Measurements from ENCODE around the gene CDK4. TPM values are rescaled to one million over a fixed set of nuclear protein-coding genes. Genes with fewer than 3 reads are reported as not detected.
A peak's percentile ranks its signal among the peaks of the same experiment; 100 is the strongest.
"Not testable (repeated sequence)": the region's sequence is repeated elsewhere in the genome, so short reads cannot be mapped to it uniquely, and the experiment has no call there.

CDK4 gene
- polyA plus RNA-seq, 6 donors from 2014 or later = 63.2 to 99.0 (median 67.8) TPM

- ATAC-seq (ENCODE audit: low read depth in 2 of 2) (no peak), DNase-seq (no peak)
- no peaks in the 10 kb centered on the region for H3K27me3 Mint-ChIP-seq
- no peak overlapping the region for H3K4me3 Mint-ChIP-seq
- H3K9me3 Mint-ChIP-seq = peaks cover 0 to 3% (median 0%) of the 10 kb centered on the region in 7 donors
- peaks cover 15 to 22% (median 18%) of the 10 kb centered on the region in 3 donors for H3K4me1 Mint-ChIP-seq
- H3K27ac Mint-ChIP-seq = peak overlapping the region in 1 of 6 donors; percentile 42
- H3K36me3 Mint-ChIP-seq = peaks cover 25 to 55% of the 10 kb centered on the region in 2 donors
Observed at GRCh38 chr12:57729321-57729844, 22.7 kb downstream of the CDK4 start.

- no peak overlapping the region for H3K4me3 Mint-ChIP-seq
- peaks cover 20 to 45% of the 10 kb centered on the region in 2 donors for H3K36me3 Mint-ChIP-seq
Observed at GRCh38 chr12:57727758-57728395, 24.2 kb downstream of the CDK4 start.

DNA sequence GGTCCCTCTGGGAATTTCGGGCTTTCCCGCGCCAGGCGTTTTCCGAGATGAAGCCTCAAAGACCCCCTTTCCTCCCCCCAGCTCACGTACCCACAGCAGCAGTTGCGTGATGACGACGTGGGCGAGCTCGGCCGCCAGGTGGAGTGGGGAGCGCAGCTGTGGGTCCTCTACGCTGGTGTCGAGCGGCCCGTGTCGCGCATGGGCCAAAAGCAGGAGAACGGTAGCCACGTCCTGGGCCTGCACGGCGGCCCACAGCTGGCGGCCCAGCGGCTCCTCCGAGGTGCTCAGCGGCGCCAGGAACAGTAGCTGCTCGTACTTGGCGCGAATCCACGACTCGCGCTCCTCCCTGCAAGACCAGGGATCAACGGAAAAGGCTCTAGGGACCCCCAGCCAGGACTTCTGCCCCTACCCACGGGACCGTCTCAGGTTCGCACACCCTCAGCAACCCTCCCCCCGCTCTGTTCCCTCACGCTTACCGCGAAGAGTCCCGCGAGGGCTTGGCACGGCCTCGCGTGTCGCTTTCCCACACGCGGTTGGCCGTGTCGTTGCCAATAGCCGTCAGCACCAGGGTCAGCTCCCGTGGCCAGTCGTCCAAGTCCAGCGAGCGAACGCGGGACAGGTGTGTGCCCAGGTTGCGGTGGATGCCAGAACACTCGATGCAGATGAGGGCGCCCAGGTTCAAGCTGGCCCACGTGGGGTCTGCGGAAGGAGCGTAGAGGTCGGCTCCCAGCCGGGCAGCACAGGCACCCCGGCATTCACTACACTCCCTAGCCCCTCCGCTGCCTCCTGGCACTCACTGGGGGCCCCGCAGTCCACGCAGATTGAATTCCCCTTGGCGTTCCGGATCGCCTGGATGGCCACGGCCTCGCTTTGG, 25.0 kb downstream of the CDK4 start:
- Mint-ChIP-seq H3K4me1 (peaks cover 22 to 29% (median 22%) of the 10 kb centered on the region in 3 donors), H3K9me3 (peaks cover 0 to 3% (median 0%) of the 10 kb centered on the region in 7 donors), H3K27me3 (no peaks in the 10 kb centered on the region), H3K27ac (no peak overlapping the region), H3K36me3 (peaks cover 17 to 38% of the 10 kb centered on the region in 2 donors), H3K4me3 (no peak overlapping the region)
- no peak for DNase-seq
- no peak for ATAC-seq (ENCODE audit: low read depth in 2 of 2)

More at GRCh38 chr12:57727758-57728395, 24.2 kb downstream of the CDK4 start:
- ATAC-seq (ENCODE audit: low read depth in 2 of 2) (no peak), DNase-seq (no peak)
- Mint-ChIP-seq H3K9me3 (peaks cover 0 to 3% (median 0%) of the 10 kb centered on the region in 7 donors), H3K27ac (peak overlapping the region in 1 of 6 donors; percentile 14), H3K27me3 (no peaks in the 10 kb centered on the region), H3K4me1 (peaks cover 19 to 29% (median 22%) of the 10 kb centered on the region in 3 donors)

DNA sequence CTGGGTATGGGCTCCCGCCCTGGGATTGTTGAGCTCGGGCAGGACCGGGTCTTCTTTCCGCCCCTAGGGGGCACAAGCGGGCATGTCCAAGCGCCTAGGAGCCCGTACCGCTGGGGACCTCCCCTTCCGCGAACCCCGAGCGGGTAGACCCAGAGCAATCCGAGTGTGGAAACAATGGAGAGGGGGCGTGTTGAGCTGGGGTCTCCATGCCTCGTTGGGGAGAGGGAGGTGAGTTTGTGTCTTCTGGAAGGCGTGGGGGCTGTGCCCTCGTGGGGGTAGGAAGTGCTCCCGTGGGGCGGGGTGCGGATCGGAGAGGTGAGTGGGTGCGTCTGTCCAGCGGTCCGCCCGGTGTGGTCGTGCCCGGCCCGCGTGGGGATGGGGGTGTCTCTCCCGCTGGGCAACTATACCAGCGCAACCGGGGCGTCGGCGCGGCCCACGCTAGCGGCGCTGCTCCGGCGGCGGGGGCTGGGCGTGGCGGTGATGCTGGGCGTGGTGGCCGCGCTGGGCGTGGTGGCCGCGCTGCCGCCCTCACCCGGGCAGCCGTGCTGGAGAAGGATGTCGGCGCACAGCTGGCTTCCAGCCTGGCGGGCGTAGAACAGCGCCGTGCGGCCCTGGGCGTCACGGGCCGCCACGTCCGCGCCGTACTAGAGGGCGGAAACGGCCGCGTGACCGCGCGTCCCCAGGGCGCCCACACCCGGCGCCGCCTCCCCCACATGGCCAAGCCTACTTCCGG, 25.8 kb downstream of the CDK4 start:
- Mint-ChIP-seq H3K4me1 (peaks cover 22 to 29% (median 22%) of the 10 kb centered on the region in 3 donors), H3K9me3 (peaks cover 0 to 3% (median 0%) of the 10 kb centered on the region in 7 donors), H3K27ac (no peak overlapping the region), H3K36me3 (peaks cover 12 to 39% of the 10 kb centered on the region in 2 donors), H3K27me3 (no peaks in the 10 kb centered on the region), H3K4me3 (peak overlapping the region in 4 of 8 donors; percentile 66 to 76 (median 72))
- ATAC-seq (ENCODE audit: low read depth in 2 of 2) = peak in 1 of 2 donors; percentile 35
- DNase-seq = no peak

- no peak for DNase-seq
- Mint-ChIP-seq H3K27me3 (no peaks in the 10 kb centered on the region), H3K4me1 (peaks cover 22 to 29% (median 22%) of the 10 kb centered on the region in 3 donors), H3K4me3 (peak overlapping the region in 2 of 8 donors; percentile 75 to 76), H3K27ac (peak overlapping the region in 1 of 6 donors; percentile 94), H3K9me3 (peaks cover 0 to 3% (median 0%) of the 10 kb centered on the region in 7 donors), H3K36me3 (peaks cover 9 to 35% of the 10 kb centered on the region in 2 donors)
- ATAC-seq (ENCODE audit: low read depth in 2 of 2) = no peak
Observed at GRCh38 chr12:57725851-57726150, 26.3 kb downstream of the CDK4 start.

GRCh38 chr12:57724936-57725740, 27.0 kb downstream of the CDK4 start:
- H3K4me1 Mint-ChIP-seq = peaks cover 22 to 29% (median 22%) of the 10 kb centered on the region in 3 donors
- peaks cover 9 to 37% of the 10 kb centered on the region in 2 donors for H3K36me3 Mint-ChIP-seq
- ATAC-seq (ENCODE audit: low read depth in 2 of 2) = peak; percentile 41 to 47
- peaks cover 0 to 3% (median 0%) of the 10 kb centered on the region in 7 donors for H3K9me3 Mint-ChIP-seq
- H3K4me3 Mint-ChIP-seq = peak overlapping the region in 1 of 8 donors; percentile 79
- DNase-seq = no peak
- H3K27ac Mint-ChIP-seq = peak overlapping the region; percentile 20 to 90 (median 60)
- H3K27me3 Mint-ChIP-seq = no peaks in the 10 kb centered on the region

DNA sequence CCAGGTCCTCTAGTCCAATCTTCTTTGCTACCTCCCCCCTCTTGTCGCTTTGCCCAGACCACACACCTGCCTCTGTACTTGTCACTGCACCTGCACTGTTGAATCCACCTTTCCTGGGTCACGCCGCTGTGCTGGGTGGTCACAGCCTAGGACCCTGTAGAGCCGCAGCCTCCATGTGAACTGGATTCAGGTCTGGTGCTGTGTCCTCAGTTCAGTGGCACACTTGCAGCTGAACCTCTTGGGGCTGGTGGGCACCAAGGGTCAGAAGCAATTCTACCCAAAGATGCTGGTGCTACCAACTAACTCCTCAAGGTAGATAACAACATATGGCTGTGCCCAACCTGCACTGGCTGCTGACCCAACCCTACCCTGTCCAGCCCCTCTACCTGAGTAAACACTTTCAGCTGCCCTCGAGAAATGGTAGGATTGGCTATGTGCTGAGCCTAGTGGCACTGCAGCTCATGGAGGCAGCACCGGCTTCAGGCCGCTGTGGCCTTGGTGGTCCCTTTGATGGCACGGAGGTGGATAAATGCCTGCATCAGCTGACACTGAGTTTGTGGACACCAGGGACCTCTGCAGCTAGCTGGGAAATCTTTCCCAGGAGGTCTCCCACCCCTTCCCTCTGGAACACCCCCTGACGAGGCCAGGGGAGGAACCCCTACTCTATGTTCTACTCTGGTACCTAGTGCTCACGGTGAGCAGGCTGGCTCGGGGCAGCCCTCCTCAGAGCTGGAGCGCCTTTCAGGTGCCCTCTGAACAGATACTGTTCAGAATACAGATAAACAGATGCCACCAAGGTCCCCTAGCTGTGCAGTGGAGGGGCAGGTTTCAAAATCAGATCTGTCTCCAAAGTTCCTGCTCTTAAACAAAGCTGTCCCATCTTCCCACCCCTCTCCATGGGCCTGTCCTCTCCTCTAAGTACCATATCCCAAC, 27.8 kb downstream of the CDK4 start:
- H3K9me3 Mint-ChIP-seq = peaks cover 0 to 3% (median 0%) of the 10 kb centered on the region in 7 donors
- ATAC-seq (ENCODE audit: low read depth in 2 of 2) = no peak
- no peaks in the 10 kb centered on the region for H3K27me3 Mint-ChIP-seq
- peaks cover 22 to 31% (median 27%) of the 10 kb centered on the region in 3 donors for H3K4me1 Mint-ChIP-seq
- no peak for DNase-seq
- no peak overlapping the region for H3K4me3 Mint-ChIP-seq
- peaks cover 15 to 46% of the 10 kb centered on the region in 2 donors for H3K36me3 Mint-ChIP-seq
- H3K27ac Mint-ChIP-seq = peak overlapping the region in 5 of 6 donors; percentile 55 to 90 (median 63)

DNA sequence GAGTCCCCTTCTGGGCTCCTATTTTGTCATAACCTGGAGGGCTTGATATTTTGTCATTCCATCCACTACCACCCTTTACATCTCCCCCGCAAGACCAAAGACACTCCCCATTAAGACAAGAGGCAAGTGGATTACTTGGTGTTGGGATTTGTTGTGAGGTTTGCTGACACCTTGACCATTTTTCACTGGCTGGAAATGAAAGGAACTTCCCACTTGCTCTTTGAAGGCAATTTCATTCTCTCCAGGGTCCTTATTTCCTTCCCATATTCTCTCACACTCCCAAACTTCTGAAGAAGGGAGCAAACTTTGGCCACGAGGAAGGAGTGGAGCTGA, 28.5 kb downstream of the CDK4 start:
- Mint-ChIP-seq H3K36me3 (peaks cover 20 to 49% of the 10 kb centered on the region in 2 donors), H3K4me3 (no peak overlapping the region), H3K27me3 (no peaks in the 10 kb centered on the region), H3K4me1 (peaks cover 20 to 34% (median 29%) of the 10 kb centered on the region in 3 donors), H3K27ac (no peak overlapping the region), H3K9me3 (peaks cover 0 to 3% (median 0%) of the 10 kb centered on the region in 7 donors)
- no peak for ATAC-seq (ENCODE audit: low read depth in 2 of 2)
- no peak for DNase-seq

DNA sequence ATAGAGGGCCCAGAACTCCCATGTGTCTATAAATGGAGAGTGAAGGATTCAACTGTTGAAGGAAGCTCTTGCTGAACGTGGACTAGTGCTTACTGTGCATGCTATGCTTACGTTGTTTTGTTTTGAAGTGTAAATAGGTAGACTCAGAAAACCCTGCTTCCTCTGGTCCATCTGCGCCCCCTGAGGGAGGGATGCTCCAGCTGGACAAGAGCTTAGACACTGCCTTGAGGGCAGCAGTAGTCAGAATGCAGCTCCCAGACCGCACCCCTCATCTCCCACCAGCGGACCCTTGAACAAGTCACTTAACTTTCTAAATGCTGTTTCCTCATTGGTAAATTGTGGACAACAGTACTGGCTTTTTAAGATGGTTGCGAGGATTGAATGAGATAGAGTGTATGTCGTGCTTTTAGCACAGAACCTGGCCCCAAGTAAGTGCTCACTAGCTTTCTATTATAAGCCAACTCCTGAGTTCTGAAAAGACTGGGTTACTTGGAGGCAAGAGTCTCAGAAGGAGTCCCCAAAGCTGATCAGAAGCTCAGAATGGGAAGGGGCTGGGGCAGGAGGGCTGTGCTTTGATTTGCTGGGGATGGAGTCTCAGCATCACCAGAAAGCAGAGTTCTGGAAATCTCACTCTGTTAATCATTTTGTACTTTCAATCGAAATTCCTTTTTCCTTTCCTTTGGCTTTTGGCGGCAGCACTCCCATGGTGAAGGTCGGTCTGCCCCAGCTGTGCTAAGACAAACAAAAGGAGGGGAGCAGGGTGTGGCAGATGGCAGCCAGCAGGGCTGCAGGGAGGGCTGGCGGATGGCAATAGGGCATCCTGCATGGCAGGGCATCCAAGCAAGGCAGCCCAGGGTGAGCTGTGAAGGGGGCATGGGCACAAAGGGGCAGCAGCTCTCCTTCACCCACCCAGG, 29.1 kb downstream of the CDK4 start:
- DNase-seq = no peak
- ATAC-seq (ENCODE audit: low read depth in 2 of 2) = no peak
- H3K4me3 Mint-ChIP-seq = no peak overlapping the region
- no peaks in the 10 kb centered on the region for H3K27me3 Mint-ChIP-seq
- H3K9me3 Mint-ChIP-seq = peaks cover 0 to 3% (median 0%) of the 10 kb centered on the region in 7 donors
- peak overlapping the region in 3 of 6 donors; percentile 15 to 52 (median 26) for H3K27ac Mint-ChIP-seq
- H3K4me1 Mint-ChIP-seq = peaks cover 19 to 34% (median 24%) of the 10 kb centered on the region in 3 donors
- H3K36me3 Mint-ChIP-seq = peaks cover 19 to 48% of the 10 kb centered on the region in 2 donors

GRCh38 chr12:57721846-57722608, 30.1 kb downstream of the CDK4 start:
- H3K36me3 Mint-ChIP-seq = peaks cover 17 to 46% of the 10 kb centered on the region in 2 donors
- peak overlapping the region in 2 of 8 donors; percentile 3 to 47 for H3K4me3 Mint-ChIP-seq
- not testable (repeated sequence) for ATAC-seq (ENCODE audit: low read depth in 2 of 2); H3K27ac Mint-ChIP-seq; DNase-seq; H3K27me3 Mint-ChIP-seq; H3K9me3 Mint-ChIP-seq
- H3K4me1 Mint-ChIP-seq = peaks cover 19 to 34% (median 24%) of the 10 kb centered on the region in 3 donors

Measured in naive B cell (primary cell).